IMR-90 (cell line): ENCODE results near the gene PGF. TPM values are rescaled to one million over a fixed set of nuclear protein-coding genes. Genes with fewer than 3 reads are reported as not detected.

Experiments
- ATAC-seq: fragments of 200-7000 bp; cut with Tn5 transposase; 2 replicates; pipeline ENCODE4 v1.9.1; 2020; ENCODE audit warnings: low read depth, mild to moderate bottlenecking, moderate library complexity
- BruUV-seq: library from RNA; stranded (reverse); fragments of 400-500 nt; replicated peaks from 2 replicates; lab custom pipeline; 2021; lab: Mats Ljungman, UMichigan
- CTCF ChIA-PET: fragments of 300-600 bp; formaldehyde crosslinking; extraction: SDS; loops from one replicate; lab custom pipeline; 2021; ENCODE audit warnings: antibody characterized with exemption; lab: Yijun Ruan, JAX
- POLR2A ChIA-PET: fragments of 300-600 bp; sonication (Branson Sonifier 250); formaldehyde crosslinking; loops from one replicate; lab custom pipeline; 2022; ENCODE audit warnings: antibody characterized with exemption; ENCODE audit not compliant: unreplicated experiment; lab: Charles Lee
- DNase-seq: peaks from one replicate; pipeline ENCODE4 v3.0.0; 2013
- H2AFZ ChIP-seq: replicated peaks from 2 replicates; pipeline ENCODE3; 2013; ENCODE audit warnings: low read length, mild to moderate bottlenecking; ENCODE audit not compliant: poor library complexity
- H2AK5ac ChIP-seq: 2 replicates; pipeline ENCODE4 v1.6.1; 2013; ENCODE audit warnings: low read depth, low read length, inconsistent platforms
- H2AK9ac ChIP-seq: replicated peaks from 2 replicates; pipeline ENCODE3; 2013; ENCODE audit warnings: mild to moderate bottlenecking, low read depth, low read length, moderate library complexity; ENCODE audit not compliant: poor library complexity
- H2BK120ac ChIP-seq: 2 replicates; pipeline ENCODE4 v1.6.1; 2013; ENCODE audit warnings: low read depth, low read length, inconsistent platforms
- H2BK15ac ChIP-seq: 3 replicates; pipeline ENCODE4 v1.6.1; 2013; ENCODE audit warnings: low read depth, low read length, inconsistent platforms
- H2BK20ac ChIP-seq: 2 replicates; pipeline ENCODE4 v1.6.1; 2013; ENCODE audit warnings: low read depth, mild to moderate bottlenecking, inconsistent platforms, low read length, moderate library complexity
- H2BK5ac ChIP-seq: 2 replicates; pipeline ENCODE4 v1.6.1; 2013; ENCODE audit warnings: mild to moderate bottlenecking, low read depth, low read length, inconsistent platforms; ENCODE audit not compliant: poor library complexity, severe bottlenecking
- H3K14ac ChIP-seq: replicated peaks from 2 replicates; pipeline ENCODE4 v1.6.1; 2013; ENCODE audit warnings: low read depth, low read length, inconsistent platforms
- H3K18ac ChIP-seq: 2 replicates; pipeline ENCODE4 v1.6.1; 2013; ENCODE audit warnings: low read depth, low read length, control low read depth
- H3K23ac ChIP-seq: 2 replicates; pipeline ENCODE4 v1.6.1; 2013; ENCODE audit warnings: low read depth, low read length, inconsistent platforms
- H3K27ac ChIP-seq: 2 replicates; pipeline ENCODE4 v1.5.1; 2013; ENCODE audit warnings: mild to moderate bottlenecking, control low read depth, low read length; ENCODE audit not compliant: insufficient read depth
- H3K27me3 ChIP-seq: 2 replicates; pipeline ENCODE4 v1.6.1; 2013; ENCODE audit warnings: low read length; ENCODE audit not compliant: control insufficient read depth, insufficient read depth
- H3K36me3 ChIP-seq: 2 replicates; pipeline ENCODE4 v1.6.1; 2013; ENCODE audit warnings: low read length, mixed read lengths; ENCODE audit not compliant: control insufficient read depth, insufficient read depth
- H3K4ac ChIP-seq: 2 replicates; pipeline ENCODE4 v1.6.1; 2013; ENCODE audit warnings: low read depth, low read length, inconsistent platforms
- H3K4me1 ChIP-seq: 2 replicates; pipeline ENCODE4 v1.6.1; 2013; ENCODE audit warnings: low read length, mixed read lengths; ENCODE audit not compliant: control insufficient read depth, insufficient read depth
- H3K4me2 ChIP-seq: 2 replicates; pipeline ENCODE4 v1.6.1; 2013; ENCODE audit warnings: low read depth, mild to moderate bottlenecking, control low read depth, low read length, moderate library complexity
- H3K4me3 ChIP-seq: 2 replicates; pipeline ENCODE4 v1.5.1; 2013; ENCODE audit warnings: low read depth, mild to moderate bottlenecking, control low read depth, low read length, moderate library complexity; ENCODE audit not compliant: insufficient read depth
- H3K56ac ChIP-seq: 2 replicates; pipeline ENCODE4 v1.6.1; 2013; ENCODE audit warnings: low read length, inconsistent platforms; ENCODE audit not compliant: insufficient read depth; ENCODE audit errors: extremely low read depth
- H3K79me1 ChIP-seq, 2 experiments: 2 replicates each; pipeline ENCODE4 v1.6.1; 2013; ENCODE audit warnings: low read length in 2 of 2, inconsistent platforms in 1 of 2, low read depth in 1 of 2
- H3K9ac ChIP-seq: 2 replicates; pipeline ENCODE4 v1.6.1; 2013; ENCODE audit warnings: low read depth, low read length, control low read depth
- H3K9me1 ChIP-seq: 2 replicates; pipeline ENCODE4 v1.6.1; 2013; ENCODE audit warnings: low read length, inconsistent platforms; ENCODE audit not compliant: insufficient read depth
- H3K9me3 ChIP-seq: 2 replicates; pipeline ENCODE4 v1.6.1; 2013; ENCODE audit warnings: low read length; ENCODE audit not compliant: control insufficient read depth, insufficient read depth
- H4K20me1 ChIP-seq: 2 replicates; pipeline ENCODE4 v1.6.1; 2013; ENCODE audit warnings: low read length, inconsistent platforms; ENCODE audit not compliant: insufficient read depth
- H4K5ac ChIP-seq: 2 replicates; pipeline ENCODE4 v1.6.1; 2013; ENCODE audit warnings: mild to moderate bottlenecking, low read depth, low read length, control low read depth
- H4K8ac ChIP-seq, 2 experiments: 2 replicates each; pipeline ENCODE4 v1.6.1; 2013; ENCODE audit warnings: low read depth in 2 of 2, low read length in 2 of 2, control low read depth in 1 of 2, inconsistent platforms in 1 of 2
- H4K91ac ChIP-seq: 2 replicates; pipeline ENCODE4 v1.6.1; 2013; ENCODE audit warnings: low read depth, low read length, inconsistent platforms; ENCODE audit not compliant: insufficient read depth
- CTCF ChIP-seq: conservative IDR thresholded peaks from 2 replicates; pipeline ENCODE4 v1.5.1; 2012; ENCODE audit warnings: mild to moderate bottlenecking, low read depth, low read length, improper control_type of control experiment
- ELK1 ChIP-seq: fragments of 150-350 bp; IDR thresholded peaks from 2 replicates; pipeline ENCODE4 v1.6.1; 2016; ENCODE audit warnings: low read depth, mild to moderate bottlenecking, low read length, moderate library complexity, borderline replicate concordance
- MXI1 ChIP-seq: IDR thresholded peaks from 2 replicates; pipeline ENCODE4 v1.6.1; 2012; ENCODE audit warnings: low read depth, mild to moderate bottlenecking, low read length, moderate library complexity, borderline replicate concordance
- NFE2L2 ChIP-seq: fragments of 150-350 bp; IDR thresholded peaks from 2 replicates; pipeline ENCODE4 v1.6.1; 2016; ENCODE audit warnings: low read depth, mild to moderate bottlenecking, low read length
- RCOR1 ChIP-seq: IDR thresholded peaks from 2 replicates; pipeline ENCODE4 v1.6.1; 2012; ENCODE audit warnings: mild to moderate bottlenecking, low read length, improper control_type of control experiment; ENCODE audit not compliant: insufficient replicate concordance
- SMC3 ChIP-seq: fragments of 150-350 bp; IDR thresholded peaks from 2 replicates; pipeline ENCODE4 v1.6.1; 2016; ENCODE audit warnings: low read depth, mild to moderate bottlenecking, antibody characterized with exemption, low read length, moderate library complexity
- WGBS, 2 experiments: methylation state at CpG; one replicate each; pipeline versions ENCODE4 v1.1.5 to v1.1.7; 2013; ENCODE audit warnings: missing lambda C conversion rate in 2 of 2; ENCODE audit not compliant: insufficient read length in 1 of 2; ENCODE audit errors: extremely low coverage in 2 of 2; 5-methylcytosine and 5-hydroxymethylcytosine counted together
- dilution Hi-C: fragments of 300-500 bp; cut with HindIII; formaldehyde crosslinking; loops from one replicate; pipeline ENCODE4 v1.14.3; 2018; ENCODE audit warnings: low sequenced_read_pairs; ENCODE audit not compliant: unreplicated experiment
- in situ Hi-C: fragments of 300-500 bp; cut with MboI; formaldehyde crosslinking; loops from 3 replicates; pipeline ENCODE4 v1.14.3; 2019; ENCODE audit warnings: low sequenced_read_pairs, inconsistent platforms, mixed read lengths
- intact Hi-C: fragments of 100-400 bp; cut with micrococcal nuclease; formaldehyde crosslinking; loops from 2 replicates; pipeline ENCODE4 v1.10.0; 2022
- polyA plus RNA-seq, 3 experiments: library from polyadenylated mRNA; depleted of rRNA; stranded (reverse); fragments of >200 nt; gene quantifications; 2 replicates each; pipeline ENCODE4 v1.2.3, GENCODE V29; 2012; ENCODE audit warnings: low replicate concordance in 1 of 3
- total RNA-seq: library from RNA; depleted of rRNA; stranded (reverse); fragments of >200 nt; gene quantifications from 2 replicates; pipeline ENCODE4 v1.2.3, GENCODE V29; 2012

Gene PGF
- total and polyA plus RNA-seq, 2 of the 4 experiments (the other 2 are of a cell fraction): 0.36 to 0.39 TPM

GRCh38 chr14:74904635-74905503, 50.5 kb downstream of the PGF start:
- intact Hi-C loops: loop anchor here (1.0 kb wide), 1 partner anchor 44 kb away; no protein-coding TSS in a partner anchor
- TF ChIP-seq RCOR1 (no peak), MXI1 (no peak), NFE2L2 (no peak), CTCF (no peak), ELK1 (no peak), SMC3 (no peak)
- ATAC-seq: no peak

More at GRCh38 chr14:74904635-74905503, 50.5 kb downstream of the PGF start:
- no peak overlapping the region for H4K5ac ChIP-seq
- 60% methylated on average over 1 of the region's 6 CpGs; no CpG with 5 or more reads in 1 of the 2 experiments for WGBS, 2 experiments
- H3K4ac ChIP-seq: no peak overlapping the region
- H3K9me1 ChIP-seq: peaks cover 3% of the 10 kb centered on the region; the same call in 1 of the 2 replicates
- no peak for DNase-seq
- H2BK20ac ChIP-seq: no peak overlapping the region
- no peak overlapping the region for H3K18ac ChIP-seq
- ChIA-PET CTCF (interaction anchor here (0.5 to 2.9 kb wide), 7 partner anchors 11 to 1451 kb away, joined by 3 to 46 read pairs (median 4); no protein-coding TSS in a partner anchor), POLR2A (interaction anchor here (1.6 kb wide), 1 partner anchor 44 kb away, joined by 3 read pairs; no protein-coding TSS in a partner anchor)
- dilution Hi-C loops: no loop called here
- no peak overlapping the region for H4K91ac ChIP-seq
- peaks cover 8% of the 10 kb centered on the region for H4K20me1 ChIP-seq
- no peak overlapping the region for H4K8ac ChIP-seq
- peaks cover 33% of the 10 kb centered on the region for H3K36me3 ChIP-seq
- 0 out of 4 replicates have a peak, but pooled peaks cover 0 to under 1% of the 10 kb centered on the region in 2 experiments for H3K79me1 ChIP-seq
- no peak overlapping the region for H3K4me3 ChIP-seq
- no peak overlapping the region for H2AK9ac ChIP-seq
- H2AFZ ChIP-seq: no peak overlapping the region
- H3K9ac ChIP-seq: no peak overlapping the region
- H3K27ac ChIP-seq: no peak overlapping the region
- no TSS peak for BruUV-seq
- H2BK5ac ChIP-seq: no peak overlapping the region
- no peaks in the 10 kb centered on the region; the same call in 1 of the 2 replicates for H3K4me1 ChIP-seq
- no peak overlapping the region for H2BK120ac ChIP-seq
- H3K27me3 ChIP-seq: no peaks in the 10 kb centered on the region
- no peak overlapping the region for H3K23ac ChIP-seq
- no peak overlapping the region for H3K14ac ChIP-seq
- H3K56ac ChIP-seq: no peak overlapping the region
- H2AK5ac ChIP-seq: no peak overlapping the region
- H2BK15ac ChIP-seq: no peak overlapping the region
- in situ Hi-C loops: loop anchor here (5.0 kb wide), 1 partner anchor 43 kb away; no protein-coding TSS in a partner anchor
- H3K9me3 ChIP-seq: no peaks in the 10 kb centered on the region
- no peak overlapping the region for H3K4me2 ChIP-seq
